ENCODE data around the gene FNDC3A.

FNDC3A gene

DNA sequence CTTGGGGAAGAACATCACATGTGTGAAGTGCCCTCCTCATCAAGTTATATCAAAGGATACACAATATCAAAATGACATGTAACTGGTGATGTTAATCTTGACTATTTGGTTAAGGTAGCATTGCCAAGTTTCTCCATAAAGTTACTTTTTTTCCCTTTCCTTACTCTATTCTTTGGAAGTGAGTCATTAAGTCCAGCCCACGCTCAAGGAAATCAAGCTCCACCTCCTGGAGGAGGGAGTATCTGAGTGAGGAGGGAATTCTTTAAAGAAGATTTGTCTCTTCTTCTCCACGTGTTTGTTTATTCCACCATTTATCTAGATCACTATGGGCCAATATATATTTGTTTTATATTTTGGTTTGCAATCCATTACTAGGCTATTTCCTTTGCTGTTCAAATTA, 33.6 kb upstream of the FNDC3A start:
- Histone ChIP-seq H3K4me3 (no peak overlapping the region), H3K27ac (no peak overlapping the region)
- no peak for DNase-seq (ENCODE audit: low spot score)
- TF ChIP-seq, protein P1, sequence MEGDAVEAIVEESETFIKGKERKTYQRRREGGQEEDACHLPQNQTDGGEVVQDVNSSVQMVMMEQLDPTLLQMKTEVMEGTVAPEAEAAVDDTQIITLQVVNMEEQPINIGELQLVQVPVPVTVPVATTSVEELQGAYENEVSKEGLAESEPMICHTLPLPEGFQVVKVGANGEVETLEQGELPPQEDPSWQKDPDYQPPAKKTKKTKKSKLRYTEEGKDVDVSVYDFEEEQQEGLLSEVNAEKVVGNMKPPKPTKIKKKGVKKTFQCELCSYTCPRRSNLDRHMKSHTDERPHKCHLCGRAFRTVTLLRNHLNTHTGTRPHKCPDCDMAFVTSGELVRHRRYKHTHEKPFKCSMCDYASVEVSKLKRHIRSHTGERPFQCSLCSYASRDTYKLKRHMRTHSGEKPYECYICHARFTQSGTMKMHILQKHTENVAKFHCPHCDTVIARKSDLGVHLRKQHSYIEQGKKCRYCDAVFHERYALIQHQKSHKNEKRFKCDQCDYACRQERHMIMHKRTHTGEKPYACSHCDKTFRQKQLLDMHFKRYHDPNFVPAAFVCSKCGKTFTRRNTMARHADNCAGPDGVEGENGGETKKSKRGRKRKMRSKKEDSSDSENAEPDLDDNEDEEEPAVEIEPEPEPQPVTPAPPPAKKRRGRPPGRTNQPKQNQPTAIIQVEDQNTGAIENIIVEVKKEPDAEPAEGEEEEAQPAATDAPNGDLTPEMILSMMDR (IDR thresholded peaks at IDR 0.05): no peak

DNA sequence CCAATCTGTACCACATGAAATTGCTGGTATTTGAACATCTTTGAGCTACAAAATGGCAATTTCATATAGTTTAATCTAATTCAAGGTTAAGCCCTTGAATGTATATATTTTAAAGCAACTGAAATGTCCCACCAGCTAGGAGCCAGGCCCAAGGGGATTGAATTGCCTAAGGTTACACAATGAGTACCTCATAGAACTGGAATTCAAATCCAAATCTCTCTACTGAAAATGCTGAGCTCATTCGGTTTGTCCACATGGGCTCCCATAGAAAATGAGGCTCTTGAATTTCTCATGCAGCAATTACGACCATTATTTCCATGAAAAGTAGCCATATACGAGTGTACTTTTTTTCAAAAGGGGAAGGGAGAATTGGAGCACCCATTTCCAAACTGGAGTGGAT, 31.5 kb upstream of the FNDC3A start:
- Histone ChIP-seq H3K27ac (no peak overlapping the region), H3K4me3 (no peak overlapping the region)
- TF ChIP-seq, protein P1 (IDR thresholded peaks at IDR 0.05): no peak
- DNase-seq (ENCODE audit: low spot score): no peak

DNA sequence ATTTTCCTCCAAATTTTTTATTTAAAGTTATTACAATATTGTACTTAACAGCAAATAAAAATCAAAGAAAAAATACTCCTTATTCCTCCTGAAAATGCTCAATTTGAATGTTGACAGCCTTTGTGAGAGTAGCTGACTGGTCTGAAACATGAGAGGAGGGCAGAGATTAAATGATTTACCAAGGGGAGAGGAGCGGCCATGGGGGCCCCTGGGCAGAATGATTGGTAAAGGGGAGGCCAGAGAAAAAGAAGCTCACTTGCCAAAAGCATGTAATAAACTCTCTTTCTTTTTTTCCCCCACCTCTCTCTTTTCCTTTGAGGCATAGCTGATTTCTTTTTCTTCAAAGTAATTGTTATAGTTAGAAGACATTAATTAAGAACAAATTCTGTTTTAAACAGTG, 30.1 kb upstream of the FNDC3A start:
- H3K27ac ChIP-seq: no peak overlapping the region
- DNase-seq (ENCODE audit: low spot score): no peak
- H3K4me3 ChIP-seq: no peak overlapping the region
- TF ChIP-seq, protein P1 (IDR thresholded peaks at IDR 0.05): no peak

DNA sequence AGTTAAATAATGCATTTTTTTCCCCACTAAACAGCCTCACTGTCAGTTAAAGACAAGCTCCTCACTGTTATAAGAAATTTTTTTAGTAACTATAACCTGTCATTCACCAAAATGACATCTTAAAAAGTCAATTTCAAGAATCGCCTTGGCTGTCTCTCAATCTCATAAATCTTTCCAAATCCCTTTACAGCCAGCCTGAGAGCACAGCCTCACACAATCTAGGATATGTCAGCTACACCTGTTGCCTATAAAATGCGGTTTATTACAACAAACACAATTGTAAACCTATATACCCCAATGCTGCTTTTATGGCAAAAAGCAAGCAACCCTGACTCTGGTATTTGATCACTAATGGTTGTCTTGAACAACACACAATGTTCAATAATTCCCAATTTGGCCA, 29.5 kb upstream of the FNDC3A start:
- no peak overlapping the region for H3K27ac ChIP-seq
- no peak overlapping the region for H3K4me3 ChIP-seq
- TF ChIP-seq, protein P1 (IDR thresholded peaks at IDR 0.05): no peak
- no peak for DNase-seq (ENCODE audit: low spot score)

DNA sequence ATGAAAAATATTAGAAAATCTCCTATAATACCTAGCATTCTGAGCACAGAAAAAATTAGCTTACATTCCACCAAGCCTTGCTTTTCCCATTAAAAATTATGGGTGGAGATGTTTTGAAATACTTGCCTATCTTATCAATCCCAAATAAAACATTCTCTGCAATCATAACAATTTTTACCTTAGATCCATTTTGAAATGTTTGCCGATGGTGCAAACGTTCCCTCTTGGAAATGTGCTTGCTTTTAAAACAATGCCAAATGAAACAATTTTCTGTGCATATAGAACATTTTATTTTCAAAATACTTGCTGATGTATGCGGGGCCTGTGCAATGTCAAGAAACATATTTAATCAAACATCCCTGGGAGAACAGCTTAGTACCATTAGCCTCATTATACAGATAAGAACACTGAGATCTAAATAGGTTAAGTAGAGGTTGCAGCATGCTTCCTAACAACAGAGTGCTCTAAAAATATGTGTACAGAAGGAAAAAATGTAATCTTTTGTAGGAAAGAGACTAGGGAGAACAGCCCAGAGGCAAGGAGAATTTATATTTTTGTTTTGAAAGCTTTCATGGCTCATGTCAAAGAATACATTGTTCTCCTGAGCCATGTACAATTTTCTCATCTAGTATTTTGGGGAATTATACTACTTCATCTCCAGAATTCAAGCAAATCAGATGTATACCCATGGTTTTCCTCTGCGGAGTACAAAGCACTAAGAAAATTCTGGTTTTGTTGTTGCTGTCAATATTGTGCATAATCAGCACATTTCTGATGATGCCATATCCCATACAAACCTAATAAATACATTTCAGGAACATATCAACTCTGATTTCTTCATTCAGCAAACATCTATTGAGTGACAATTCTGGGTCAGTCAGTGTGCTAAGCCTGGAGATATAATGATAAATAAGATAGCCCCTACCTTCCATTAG, 25.9 kb upstream of the FNDC3A start:
- TF ChIP-seq, protein P1 (IDR thresholded peaks at IDR 0.05): no peak
- no peak overlapping the region for H3K4me3 ChIP-seq
- H3K27ac ChIP-seq: no peak overlapping the region
- DNase-seq (ENCODE audit: low spot score): no peak

DNA sequence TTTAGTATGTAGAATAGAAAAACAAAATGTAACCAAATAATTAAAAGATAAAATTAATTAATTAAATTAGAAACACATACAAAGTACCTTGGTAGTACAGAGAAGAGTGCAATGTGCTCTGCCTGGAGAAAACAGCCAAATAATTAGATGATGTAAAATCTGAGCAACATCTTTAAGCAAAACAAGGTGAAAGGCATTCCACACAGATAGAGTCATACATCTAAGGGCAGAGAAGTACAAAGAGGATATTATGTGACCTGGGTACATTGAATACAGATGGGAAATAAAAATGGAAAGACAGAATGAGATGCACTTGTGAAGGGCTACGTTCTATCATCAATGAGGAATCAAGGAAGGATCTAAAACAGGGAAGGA, 25.2 kb upstream of the FNDC3A start:
- Histone ChIP-seq H3K27ac (no peak overlapping the region), H3K4me3 (no peak overlapping the region)
- DNase-seq (ENCODE audit: low spot score): no peak
- TF ChIP-seq, protein P1 (IDR thresholded peaks at IDR 0.05): no peak

DNA sequence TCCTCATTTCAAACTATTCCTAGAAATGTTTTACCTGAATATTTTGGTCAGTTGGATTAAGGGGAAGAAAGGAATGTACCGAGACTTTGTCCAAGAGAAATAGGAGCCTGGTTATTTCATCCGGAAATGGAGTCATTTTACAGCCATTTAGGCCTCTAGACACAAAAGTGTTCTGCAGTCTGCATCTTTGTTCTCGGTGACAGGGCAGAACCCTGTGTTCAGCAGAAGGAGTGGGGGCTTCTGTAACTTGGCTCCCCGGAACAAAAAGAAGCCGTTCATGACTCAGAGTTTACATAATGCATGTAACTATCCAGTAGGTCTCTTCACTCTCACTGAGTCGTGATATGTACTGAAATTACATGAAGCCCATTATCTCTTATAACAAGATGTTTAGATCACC, 21.6 kb upstream of the FNDC3A start:
- Histone ChIP-seq H3K27ac (peak overlapping the region in 1 of 2 donors; percentile 30), H3K4me3 (no peak overlapping the region)
- no peak for DNase-seq (ENCODE audit: low spot score)
- TF ChIP-seq, protein P1 (IDR thresholded peaks at IDR 0.05): no peak

All from coronary artery (tissue), 2 donors.